Nasal cavity respiratory epithelium epithelial cell of viscerocranial mucosa (primary cell): ENCODE measurements around the gene OR8J3. TPM values are rescaled to one million over a fixed set of nuclear protein-coding genes. Genes with fewer than 3 reads are reported as not detected.

Experiments used
- total RNA-seq: library from RNA; depleted of rRNA; stranded (reverse); fragments of >200 nt; gene quantifications from 2 replicates; pipeline ENCODE4 v1.2.3, GENCODE V29; 2014

OR8J3 gene, protein sequence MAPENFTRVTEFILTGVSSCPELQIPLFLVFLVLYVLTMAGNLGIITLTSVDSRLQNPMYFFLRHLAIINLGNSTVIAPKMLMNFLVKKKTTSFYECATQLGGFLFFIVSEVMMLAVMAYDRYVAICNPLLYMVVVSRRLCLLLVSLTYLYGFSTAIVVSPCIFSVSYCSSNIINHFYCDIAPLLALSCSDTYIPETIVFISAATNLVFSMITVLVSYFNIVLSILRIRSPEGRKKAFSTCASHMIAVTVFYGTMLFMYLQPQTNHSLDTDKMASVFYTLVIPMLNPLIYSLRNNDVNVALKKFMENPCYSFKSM
- total RNA-seq: not detected in 2 replicates

DNA sequence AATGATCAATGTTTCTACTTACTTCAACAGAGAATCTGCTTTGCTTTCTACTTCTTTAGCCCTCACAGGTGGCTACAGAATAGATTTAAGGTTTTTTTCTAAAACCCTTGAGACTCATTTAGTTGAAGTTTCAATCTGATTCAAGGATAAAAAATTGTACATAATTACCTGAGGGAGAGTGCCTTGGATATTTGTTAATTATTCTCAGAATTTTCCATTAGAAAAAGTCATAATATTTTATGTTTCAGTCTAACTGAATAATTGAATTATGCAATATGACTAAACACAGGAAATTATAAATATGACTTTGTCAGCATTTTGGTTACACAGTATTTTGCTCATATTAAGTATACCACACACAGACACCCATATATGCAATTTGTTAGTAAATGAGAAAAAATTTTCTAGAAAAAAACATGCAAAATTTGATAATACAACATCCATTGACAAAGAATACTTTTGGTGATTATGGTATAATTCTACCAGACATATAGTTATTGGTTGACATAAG, at the start of gene OR8J3:
OR8J3 (minus strand) TSS at position 51 of the 511 bp plus-strand sequence. CDS start 2,483 bp downstream, outside the sequence.

DNA sequence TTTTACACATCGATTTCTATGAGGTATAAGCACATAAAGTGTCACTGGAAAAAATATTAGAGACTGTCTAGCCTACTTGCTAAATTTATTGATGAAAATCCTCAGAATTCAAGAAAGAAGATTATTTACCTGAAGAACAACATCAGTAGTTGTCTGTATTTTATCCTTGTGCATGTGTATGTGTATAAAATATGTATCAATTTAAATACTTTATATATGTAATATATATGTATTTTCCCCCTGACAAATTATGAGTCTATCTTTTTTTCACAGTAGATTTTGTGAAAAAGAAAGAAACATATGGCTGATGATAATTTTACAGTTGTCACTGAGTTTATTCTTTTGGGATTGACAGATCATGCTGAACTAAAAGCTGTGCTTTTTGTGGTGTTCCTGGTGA, 36.3 kb upstream of the OR8J3 start, which contains the start of gene OR5J2:
OR5J2 (plus strand) TSS at position 301 of the 400 bp plus-strand sequence; CDS start at position 301, 0 bp downstream.

DNA sequence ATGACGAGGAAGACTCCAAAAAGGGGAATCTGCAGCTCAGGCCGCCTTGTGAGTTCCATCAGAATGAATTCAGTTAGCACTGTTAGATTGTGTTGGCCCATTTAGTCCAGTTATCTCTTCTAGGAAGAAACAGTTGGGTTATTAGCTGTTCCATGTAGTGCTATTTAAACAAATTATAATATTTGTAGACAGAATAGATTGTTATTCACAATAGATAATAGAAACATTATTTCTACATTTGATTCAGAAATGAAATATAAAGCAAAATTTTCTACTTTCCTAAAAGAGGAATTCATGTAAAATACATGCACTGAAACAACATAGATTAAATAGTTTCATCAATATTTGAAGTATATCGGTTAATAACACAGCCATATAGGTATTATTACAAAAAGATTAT, 20.2 kb upstream of the OR8J3 start, which contains the start of gene OR8K5:
OR8K5 (minus strand) TSS at position 101 of the 400 bp plus-strand sequence; CDS start at position 101, 0 bp downstream.

DNA sequence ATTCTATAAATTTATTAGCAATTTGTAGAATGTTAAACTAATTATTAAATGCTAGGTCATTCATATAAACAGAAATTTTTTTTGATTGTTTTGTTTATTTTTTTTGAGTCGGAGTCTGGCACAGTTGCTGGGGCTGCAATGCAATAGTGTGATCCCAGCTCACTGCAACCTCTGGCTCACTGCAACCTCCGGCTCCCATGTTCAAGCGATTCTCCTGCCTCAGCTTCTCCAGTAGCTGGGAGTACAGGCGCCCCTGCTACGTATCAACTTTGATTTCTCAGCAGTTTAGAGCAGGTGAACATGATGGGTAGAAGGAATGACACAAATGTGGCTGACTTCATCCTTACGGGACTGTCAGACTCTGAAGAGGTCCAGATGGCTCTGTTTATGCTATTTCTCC, 17.9 kb downstream of the OR8J3 start, which contains the start of gene OR8H3:
OR8H3 (plus strand) TSS at position 301 of the 400 bp plus-strand sequence; CDS start at position 301, 0 bp downstream.

DNA sequence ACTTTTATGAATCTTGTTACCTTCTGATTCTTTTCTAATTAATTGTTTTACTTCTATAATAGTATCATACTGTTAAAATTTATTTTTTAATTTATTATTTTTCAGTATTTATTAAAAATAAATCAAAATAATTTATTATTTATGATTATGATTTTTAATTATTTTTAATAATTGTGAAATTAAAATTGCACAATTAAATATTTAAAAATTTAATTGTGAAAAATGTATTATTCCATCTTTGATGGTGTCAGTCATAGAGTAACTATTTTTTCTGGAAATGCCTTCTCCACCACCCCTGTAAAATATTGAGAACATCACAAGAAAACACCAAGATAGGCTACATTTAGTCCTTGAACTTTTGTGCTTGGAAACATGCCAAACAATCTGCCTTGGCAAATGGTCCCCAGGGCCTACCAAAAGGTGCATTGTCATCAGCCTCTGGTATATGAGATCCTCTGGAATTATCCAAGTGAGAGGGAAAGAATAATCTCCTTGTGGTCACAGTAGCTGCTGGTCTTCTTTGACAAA, 36.7 kb downstream of the OR8J3 start, which contains the start of gene OR8H2:
OR8H2 (plus strand) TSS at position 478 of the 528 bp plus-strand sequence. CDS start 1,356 bp downstream, outside the sequence.

DNA sequence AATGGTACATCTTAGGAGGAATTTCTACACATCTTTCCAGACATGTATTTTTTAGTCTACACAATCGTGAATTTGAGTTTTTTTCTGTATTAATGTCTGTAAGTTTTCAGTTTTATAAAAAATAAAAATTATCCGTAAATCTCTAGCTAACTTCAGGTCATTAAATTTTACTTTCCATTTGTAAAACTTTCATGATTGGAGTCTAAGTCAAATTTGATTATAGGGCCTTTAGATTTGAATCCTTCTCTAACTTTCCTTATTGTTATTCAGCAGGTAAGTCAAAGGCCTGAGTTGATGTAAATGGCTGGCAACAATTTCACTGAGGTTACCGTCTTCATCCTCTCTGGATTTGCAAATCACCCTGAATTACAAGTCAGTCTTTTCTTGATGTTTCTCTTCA, 47.0 kb downstream of the OR8J3 start, which contains the start of gene OR8I2:
OR8I2 (plus strand) TSS at position 301 of the 400 bp plus-strand sequence; CDS start at position 301, 0 bp downstream.

Other genes starting within 250 kb of the OR8J3 start
- not detected in 2 replicates for gene OR5W2, start 225.6 kb downstream of the OR8J3 start, total RNA-seq
- not detected in 2 replicates for gene OR5I1, start 203.8 kb downstream of the OR8J3 start, total RNA-seq
- not detected in 2 replicates for gene OR10AG1, start 170.3 kb downstream of the OR8J3 start, total RNA-seq
- not detected in 2 replicates for gene OR5F1, start 145.6 kb downstream of the OR8J3 start, total RNA-seq
- gene OR5AS1, start 112.5 kb downstream of the OR8J3 start, total RNA-seq: not detected in 2 replicates
- gene OR8I2, start 46.9 kb downstream of the OR8J3 start, total RNA-seq: not detected in 2 replicates
- not detected in 2 replicates for gene OR8H2, start 36.5 kb downstream of the OR8J3 start, total RNA-seq
- not detected in 2 replicates for gene OR8H3, start 17.8 kb downstream of the OR8J3 start, total RNA-seq
- not detected in 2 replicates for gene OR8K5, start 20.1 kb upstream of the OR8J3 start, total RNA-seq
- gene OR5J2, start 36.4 kb upstream of the OR8J3 start, total RNA-seq: not detected in 2 replicates
- gene OR5T2, start 94.1 kb upstream of the OR8J3 start, total RNA-seq: not detected in 2 replicates
- gene OR5T3, start 112.1 kb upstream of the OR8J3 start, total RNA-seq: not detected in 2 replicates
- gene OR5T1, start 134.0 kb upstream of the OR8J3 start, total RNA-seq: not detected in 2 replicates
- gene OR8H1, start 152.1 kb upstream of the OR8J3 start, total RNA-seq: not detected in 2 replicates
- gene OR8K3, start 174.9 kb upstream of the OR8J3 start, total RNA-seq: not detected in 2 replicates
- not detected in 2 replicates for gene OR8K1, start 205.8 kb upstream of the OR8J3 start, total RNA-seq
- not detected in 2 replicates for gene OR8J1, start 214.1 kb upstream of the OR8J3 start, total RNA-seq
- gene OR8U1, start 235.4 kb upstream of the OR8J3 start, total RNA-seq: not detected in 2 replicates